Measurements from ENCODE around the gene DUXA. TPM values are rescaled to one million over a fixed set of nuclear protein-coding genes. Genes with fewer than 3 reads are reported as not detected.

The DUXA gene
- total and polyA plus RNA-seq, 10 of the 15 experiments (the other 5 are each of a cell fraction or from before 2014, with no cell fraction given), result not detected

DNA sequence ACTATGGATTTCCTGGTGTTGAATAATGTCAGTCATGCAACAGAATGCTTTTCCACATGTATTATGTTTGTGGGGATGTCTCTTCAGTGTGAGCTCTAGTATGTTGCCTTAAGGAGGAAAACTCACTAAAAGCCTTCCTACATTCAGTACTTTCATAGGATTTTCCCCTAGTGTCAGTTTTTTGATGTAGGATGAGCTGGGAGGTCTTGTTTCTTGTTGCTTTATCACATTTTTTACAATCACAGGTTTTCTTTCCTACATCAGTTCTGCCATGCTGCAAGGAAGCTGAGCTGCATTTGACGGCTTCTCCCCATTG, 56.0 kb downstream of the DUXA start:
- in situ Hi-C loops (cut with MboI) (no loop called here), intact Hi-C loops (cut with micrococcal nuclease; ENCODE audit: unreplicated experiment) (no loop called here)
- ChIA-PET CTCF (no interaction called here), SMC1A (ENCODE audit: uncharacterized antibody, unreplicated experiment) (no interaction called here), RAD21 (ENCODE audit: unreplicated experiment) (no interaction called here), POLR2A (no interaction called here)
- Histone ChIP-seq H3K9ac (ENCODE audit: control insufficient read depth, insufficient read depth, low read length) (no peak overlapping the region), H3K4me2 (ENCODE audit: control insufficient read depth, insufficient read depth) (no peak overlapping the region), H3K36me3 (ENCODE audit: control insufficient read depth in 2 of 2, insufficient read depth in 2 of 2, low read length in 1 of 2) (no peaks in the 10 kb centered on the region), H3K27ac (ENCODE audit: control insufficient read depth, insufficient read depth) (no peak overlapping the region), H3K4me1 (ENCODE audit: control insufficient read depth, insufficient read depth, low read length) (no peaks in the 10 kb centered on the region), H3K9me3 (replicated peaks; ENCODE audit: control insufficient read depth, insufficient read depth, low read length) (no peaks in the 10 kb centered on the region; the same call in 2 of the 3 replicates), H3K27me3 (replicated peaks in 1 of 2; ENCODE audit: control insufficient read depth in 2 of 2, insufficient read depth in 2 of 2, low read length in 1 of 2) (no peaks in the 10 kb centered on the region), H4K20me1 (ENCODE audit: control insufficient read depth, insufficient read depth) (no peaks in the 10 kb centered on the region), H3K79me2 (ENCODE audit: control insufficient read depth, insufficient read depth, low read length) (no peaks in the 10 kb centered on the region), H3K4me3 (no peak overlapping the region), H2AFZ (ENCODE audit: control insufficient read depth, low read depth, low read length) (no peak overlapping the region)
- FAIRE-seq (no peak), ATAC-seq (no peak), DNase-seq (ENCODE audit: low read depth, low spot score) (no peak)
- WGBS (ENCODE audit: insufficient coverage, insufficient replicate concordance, low lambda C conversion rate, missing lambda C conversion rate), result 83% methylated on average over 1 of the region's 1 CpG
- TF ChIP-seq PAX8 (IDR thresholded peaks at IDR 0.05) (no peak), RAD21 (IDR thresholded peaks at IDR 0.05; ENCODE audit: insufficient read depth, low read depth, low read length) (no peak), ZNF24 (IDR thresholded peaks at IDR 0.05) (no peak), TCF7 (IDR thresholded peaks at IDR 0.05; ENCODE audit: borderline replicate concordance) (no peak), MXI1 (IDR thresholded peaks at IDR 0.05; ENCODE audit: low read depth, low read length) (no peak), ETV6 (conservative IDR thresholded peaks at IDR 0.05 in 1 of 2, IDR thresholded peaks at IDR 0.05 in 1 of 2; ENCODE audit: borderline replicate concordance in 1 of 2, low read depth in 1 of 2) (no peak), IRF4 (IDR thresholded peaks at IDR 0.05; ENCODE audit: low read depth, low read length) (no peak), NFXL1 (IDR thresholded peaks at IDR 0.05; ENCODE audit: borderline replicate concordance) (no peak), POLR2AphosphoS5 (IDR thresholded peaks at IDR 0.05; ENCODE audit: low read length) (no peak), SPI1 (IDR thresholded peaks at IDR 0.05; ENCODE audit: borderline replicate concordance, insufficient read depth, low read depth, low read length) (no peak), NFYA (IDR thresholded peaks at IDR 0.05; ENCODE audit: borderline replicate concordance, low read depth, low read length) (no peak), RAD51 (IDR thresholded peaks at IDR 0.05) (no peak), CHD4 (IDR thresholded peaks at IDR 0.05) (no peak)
- TF ChIP-seq, protein P1, sequence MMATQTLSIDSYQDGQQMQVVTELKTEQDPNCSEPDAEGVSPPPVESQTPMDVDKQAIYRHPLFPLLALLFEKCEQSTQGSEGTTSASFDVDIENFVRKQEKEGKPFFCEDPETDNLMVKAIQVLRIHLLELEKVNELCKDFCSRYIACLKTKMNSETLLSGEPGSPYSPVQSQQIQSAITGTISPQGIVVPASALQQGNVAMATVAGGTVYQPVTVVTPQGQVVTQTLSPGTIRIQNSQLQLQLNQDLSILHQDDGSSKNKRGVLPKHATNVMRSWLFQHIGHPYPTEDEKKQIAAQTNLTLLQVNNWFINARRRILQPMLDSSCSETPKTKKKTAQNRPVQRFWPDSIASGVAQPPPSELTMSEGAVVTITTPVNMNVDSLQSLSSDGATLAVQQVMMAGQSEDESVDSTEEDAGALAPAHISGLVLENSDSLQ (IDR thresholded peaks at IDR 0.05), result no peak
- TF ChIP-seq, protein P2, sequence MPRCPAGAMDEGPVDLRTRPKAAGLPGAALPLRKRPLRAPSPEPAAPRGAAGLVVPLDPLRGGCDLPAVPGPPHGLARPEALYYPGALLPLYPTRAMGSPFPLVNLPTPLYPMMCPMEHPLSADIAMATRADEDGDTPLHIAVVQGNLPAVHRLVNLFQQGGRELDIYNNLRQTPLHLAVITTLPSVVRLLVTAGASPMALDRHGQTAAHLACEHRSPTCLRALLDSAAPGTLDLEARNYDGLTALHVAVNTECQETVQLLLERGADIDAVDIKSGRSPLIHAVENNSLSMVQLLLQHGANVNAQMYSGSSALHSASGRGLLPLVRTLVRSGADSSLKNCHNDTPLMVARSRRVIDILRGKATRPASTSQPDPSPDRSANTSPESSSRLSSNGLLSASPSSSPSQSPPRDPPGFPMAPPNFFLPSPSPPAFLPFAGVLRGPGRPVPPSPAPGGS (IDR thresholded peaks at IDR 0.05; ENCODE audit: borderline replicate concordance, insufficient read depth, low read depth, low read length, poor library complexity, severe bottlenecking), result no peak
- BruUV-seq (replicated peaks), result no TSS peak

Data from GM12878 (cell line).